GM19397 (cell line): ENCODE data around the gene MSH6.
"Not testable (repeated sequence)": the region's sequence is repeated elsewhere in the genome, so short reads cannot be mapped to it uniquely, and the experiment has no call there.

Experiments
- ATAC-seq: cut with Tn5 transposase; IDR thresholded peaks from one replicate; pipeline ENCODE4 v1.9.1; 2021; ENCODE audit warnings: mild to moderate bottlenecking, moderate library complexity; ENCODE audit not compliant: unreplicated experiment

The MSH6 gene

DNA sequence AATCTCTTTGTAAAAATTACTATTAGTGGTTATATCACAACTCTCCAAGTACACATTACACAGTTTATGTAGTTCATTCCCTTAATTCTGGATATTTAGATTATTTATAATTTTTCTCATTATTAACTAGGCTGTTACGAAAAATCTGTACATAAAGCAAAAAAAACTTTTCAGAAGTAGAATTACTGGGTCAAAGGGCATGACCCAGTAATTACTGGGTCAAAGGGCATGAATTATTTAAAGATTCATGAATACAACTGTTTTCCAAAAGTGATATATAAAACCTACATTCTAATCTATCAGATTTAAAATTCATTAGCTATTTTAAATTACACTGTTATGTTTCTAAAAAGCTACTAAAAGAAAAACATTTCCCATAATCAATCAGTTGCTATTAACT, 55.3 kb downstream of the MSH6 start:
- no peak for ATAC-seq

DNA sequence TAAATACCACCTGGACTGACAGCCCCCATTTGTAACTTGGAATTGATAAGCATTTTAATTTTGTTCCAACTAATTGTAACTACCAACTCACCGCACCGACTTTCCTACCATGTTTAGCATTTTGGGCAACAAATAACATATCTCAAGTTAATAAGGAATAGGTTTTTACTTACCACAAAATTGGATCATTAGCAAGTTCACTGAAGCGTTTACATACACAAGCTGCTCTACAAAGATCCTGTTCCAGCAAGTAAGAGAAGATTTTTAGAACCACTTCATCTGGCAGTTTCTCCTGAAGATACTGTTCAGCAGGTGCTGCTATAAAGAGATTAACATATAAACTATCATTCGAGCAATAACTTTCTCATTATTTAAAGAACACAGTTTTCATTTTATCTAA, 55.7 kb downstream of the MSH6 start:
- no peak for ATAC-seq

DNA sequence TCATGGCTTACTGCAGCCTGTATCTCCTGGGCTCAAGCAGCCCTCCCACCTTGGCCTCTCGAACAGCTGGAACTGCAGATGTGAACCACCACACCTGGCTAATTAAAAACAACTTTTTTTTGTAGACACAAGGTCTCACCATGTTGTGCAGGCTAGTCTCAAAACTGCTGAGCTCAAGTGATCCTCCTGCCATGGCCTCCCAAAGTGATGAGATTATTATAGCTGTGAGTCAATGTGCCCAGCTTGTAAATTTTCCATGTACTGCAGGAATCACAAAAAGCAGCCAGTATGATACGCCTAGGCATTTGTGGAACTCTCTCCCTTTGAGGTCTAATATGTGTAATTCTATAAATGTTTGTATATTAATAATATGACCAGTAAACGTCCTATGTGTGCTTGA, 59.9 kb downstream of the MSH6 start:
- no peak for ATAC-seq

DNA sequence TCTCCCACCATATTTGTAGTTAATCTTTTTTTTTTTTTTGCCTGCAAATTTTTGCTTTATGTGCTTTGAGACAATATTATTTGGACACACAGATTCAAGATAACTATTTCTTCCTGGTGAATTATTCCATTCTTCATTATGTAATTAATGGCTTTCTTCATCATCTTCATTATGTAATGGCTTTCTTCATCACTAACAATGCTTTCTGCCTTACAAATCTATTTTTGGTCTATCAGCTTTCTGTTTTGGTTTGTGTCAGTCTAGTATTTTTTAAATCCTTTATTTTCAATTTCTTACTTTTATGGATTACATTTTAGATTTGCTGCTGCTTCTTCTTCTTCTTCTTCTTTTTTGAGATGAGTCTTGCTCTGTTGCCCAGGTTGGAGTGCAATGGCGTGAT, 60.5 kb downstream of the MSH6 start:
- ATAC-seq: no peak

DNA sequence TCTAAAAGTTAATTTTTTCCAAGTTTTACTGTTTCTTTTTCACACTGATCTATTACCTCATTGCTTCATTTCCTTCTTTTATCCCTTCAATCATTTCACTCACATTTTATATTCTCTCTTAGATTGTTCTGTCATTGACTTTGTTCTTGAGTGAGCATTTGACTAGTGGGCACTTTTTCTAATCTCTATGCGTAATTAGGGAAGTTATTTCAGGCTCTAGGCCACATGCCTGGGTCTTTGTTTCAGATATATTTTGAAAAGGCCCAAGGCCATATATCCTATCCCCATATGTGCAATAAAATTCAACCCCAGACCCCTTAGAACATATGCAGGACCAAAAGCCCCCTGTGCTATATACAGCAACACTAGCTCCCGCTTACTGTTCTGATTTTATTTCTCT, 61.2 kb downstream of the MSH6 start:
- ATAC-seq: no peak

DNA sequence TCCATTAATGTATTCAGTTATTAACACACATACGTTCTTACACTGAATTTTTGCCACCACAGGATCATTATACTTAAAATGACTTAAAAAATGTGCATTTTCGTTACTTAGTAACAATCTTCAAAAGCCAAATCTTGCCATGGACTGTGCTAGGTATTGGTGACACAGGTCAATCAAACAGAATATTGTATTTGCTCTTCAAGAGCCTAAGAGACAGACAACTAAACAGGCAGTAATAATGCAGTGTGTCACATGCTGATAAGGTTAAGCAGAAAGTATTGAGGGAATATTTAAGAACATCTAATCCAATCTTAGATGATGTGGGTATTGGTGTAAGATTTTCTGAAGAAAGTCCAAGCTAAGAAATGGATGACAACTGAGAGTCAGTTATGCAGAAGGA, 66.4 kb downstream of the MSH6 start:
- ATAC-seq: no peak

DNA sequence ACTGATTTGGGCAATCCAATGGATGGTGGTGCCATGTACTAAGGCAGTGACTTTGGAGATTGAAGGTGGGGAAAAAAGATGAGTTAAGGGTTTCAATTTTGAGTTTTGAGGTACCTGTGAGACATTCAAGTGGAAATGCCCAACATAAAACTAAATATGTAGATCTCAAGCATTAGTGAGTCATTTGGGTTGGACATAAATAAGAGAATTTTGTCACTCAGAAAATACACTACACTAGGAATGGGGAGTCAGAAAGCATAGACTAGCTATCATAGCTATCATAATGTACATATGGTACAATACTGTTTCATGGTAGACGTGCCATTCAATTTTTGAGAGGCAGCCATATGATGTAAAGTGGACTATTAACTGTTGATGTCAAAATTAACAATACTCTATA, 67.3 kb downstream of the MSH6 start:
- no peak for ATAC-seq

DNA sequence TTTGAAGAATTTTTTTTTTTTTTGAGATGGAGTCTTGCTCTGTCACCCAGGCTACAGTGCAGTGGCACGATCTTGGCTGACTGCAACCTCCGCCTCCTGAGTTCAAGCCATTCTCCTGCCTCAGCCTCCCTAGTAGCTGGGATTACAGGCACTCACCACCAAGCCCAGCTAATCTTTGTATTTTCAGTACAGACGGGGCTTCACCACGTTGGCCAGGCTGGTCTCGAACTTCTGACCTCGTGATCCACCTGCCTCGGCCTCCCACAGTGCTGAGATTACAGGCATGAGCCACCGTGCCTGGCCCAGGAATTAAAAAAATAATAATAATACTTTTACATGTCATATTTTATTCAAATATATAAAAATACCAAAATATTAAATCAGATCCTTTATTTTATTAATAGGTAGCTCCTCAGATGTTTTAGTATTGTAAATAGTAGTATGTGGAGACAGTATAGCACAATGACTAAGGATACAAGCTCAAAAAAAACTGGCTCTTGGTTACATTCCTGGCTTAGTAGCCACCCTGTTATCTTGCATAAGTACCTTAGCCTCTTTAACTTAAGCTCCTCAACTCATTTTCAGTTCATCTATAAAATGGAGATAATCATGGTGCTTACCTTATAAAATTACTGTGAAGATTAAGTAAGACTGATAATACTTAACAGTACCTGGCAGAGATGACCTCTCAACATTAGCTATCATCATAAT, 70.3 kb downstream of the MSH6 start:
- not testable (repeated sequence) for ATAC-seq
